ENCODE measurements around the gene KRTAP5-6. TPM values are rescaled to one million over a fixed set of nuclear protein-coding genes. Genes with fewer than 3 reads are reported as not detected.

KRTAP5-6 gene
- total RNA-seq, 6 experiments from 2014 or later, result not detected

DNA sequence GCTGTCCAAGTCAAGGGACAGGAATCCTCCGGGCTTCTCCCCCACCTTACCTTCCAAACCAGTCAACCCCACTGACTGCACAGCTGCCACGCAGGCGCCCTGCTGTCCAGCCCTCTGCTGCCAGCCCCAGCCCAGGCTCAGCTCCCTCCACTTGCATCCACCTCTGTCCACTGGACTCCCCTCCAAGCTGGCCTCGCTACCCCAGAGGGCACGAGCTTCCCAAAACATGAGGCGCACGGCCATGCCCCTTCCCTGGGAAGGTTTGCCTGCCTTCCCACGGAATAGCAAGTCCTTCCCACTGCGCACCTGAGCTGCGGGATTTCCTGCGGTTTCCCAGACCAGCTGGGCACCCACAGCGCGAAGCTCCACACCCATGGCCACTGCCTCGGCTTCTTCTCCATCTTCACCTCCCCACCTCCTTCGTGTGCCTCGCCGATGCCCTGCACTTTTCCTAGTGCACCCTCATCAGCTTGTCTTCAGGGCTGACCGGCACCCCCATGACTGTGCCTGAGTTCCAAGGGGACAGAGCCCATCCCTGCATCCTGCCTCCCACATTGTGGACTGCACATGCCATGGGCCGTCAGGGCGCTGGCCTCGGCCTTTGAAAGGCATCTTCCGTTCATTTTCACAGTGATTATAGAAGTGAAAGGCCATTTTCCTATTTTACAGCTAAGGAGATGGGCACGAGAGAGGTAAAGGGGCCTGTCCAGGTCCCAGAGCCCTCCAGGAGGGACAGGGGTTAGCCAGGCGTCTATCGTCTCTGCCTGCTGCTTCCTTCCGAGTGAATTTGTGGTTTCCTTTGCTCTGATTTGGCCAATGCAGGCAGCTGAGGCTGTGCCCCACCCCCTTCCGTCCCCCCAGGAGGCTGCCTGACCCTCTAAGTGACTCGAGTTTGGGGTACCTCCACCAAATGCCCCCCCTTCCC, 37.0 kb downstream of the KRTAP5-6 start:
- Mint-ChIP-seq H3K27ac (no peak overlapping the region), H3K36me3 (ENCODE audit: low read depth) (peaks cover 28% of the 10 kb centered on the region), H3K4me3 (no peak overlapping the region), H3K9me3 (peaks cover 40% of the 10 kb centered on the region), H3K27me3 (ENCODE audit: insufficient read depth) (peaks cover 37% of the 10 kb centered on the region), H3K4me1 (ENCODE audit: low read depth) (no peaks in the 10 kb centered on the region; the same call in 1 of the 2 replicates)
- DNase-seq, result no peak
- TF ChIP-seq, protein P1, sequence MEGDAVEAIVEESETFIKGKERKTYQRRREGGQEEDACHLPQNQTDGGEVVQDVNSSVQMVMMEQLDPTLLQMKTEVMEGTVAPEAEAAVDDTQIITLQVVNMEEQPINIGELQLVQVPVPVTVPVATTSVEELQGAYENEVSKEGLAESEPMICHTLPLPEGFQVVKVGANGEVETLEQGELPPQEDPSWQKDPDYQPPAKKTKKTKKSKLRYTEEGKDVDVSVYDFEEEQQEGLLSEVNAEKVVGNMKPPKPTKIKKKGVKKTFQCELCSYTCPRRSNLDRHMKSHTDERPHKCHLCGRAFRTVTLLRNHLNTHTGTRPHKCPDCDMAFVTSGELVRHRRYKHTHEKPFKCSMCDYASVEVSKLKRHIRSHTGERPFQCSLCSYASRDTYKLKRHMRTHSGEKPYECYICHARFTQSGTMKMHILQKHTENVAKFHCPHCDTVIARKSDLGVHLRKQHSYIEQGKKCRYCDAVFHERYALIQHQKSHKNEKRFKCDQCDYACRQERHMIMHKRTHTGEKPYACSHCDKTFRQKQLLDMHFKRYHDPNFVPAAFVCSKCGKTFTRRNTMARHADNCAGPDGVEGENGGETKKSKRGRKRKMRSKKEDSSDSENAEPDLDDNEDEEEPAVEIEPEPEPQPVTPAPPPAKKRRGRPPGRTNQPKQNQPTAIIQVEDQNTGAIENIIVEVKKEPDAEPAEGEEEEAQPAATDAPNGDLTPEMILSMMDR (IDR thresholded peaks at IDR 0.05), result no peak

DNA sequence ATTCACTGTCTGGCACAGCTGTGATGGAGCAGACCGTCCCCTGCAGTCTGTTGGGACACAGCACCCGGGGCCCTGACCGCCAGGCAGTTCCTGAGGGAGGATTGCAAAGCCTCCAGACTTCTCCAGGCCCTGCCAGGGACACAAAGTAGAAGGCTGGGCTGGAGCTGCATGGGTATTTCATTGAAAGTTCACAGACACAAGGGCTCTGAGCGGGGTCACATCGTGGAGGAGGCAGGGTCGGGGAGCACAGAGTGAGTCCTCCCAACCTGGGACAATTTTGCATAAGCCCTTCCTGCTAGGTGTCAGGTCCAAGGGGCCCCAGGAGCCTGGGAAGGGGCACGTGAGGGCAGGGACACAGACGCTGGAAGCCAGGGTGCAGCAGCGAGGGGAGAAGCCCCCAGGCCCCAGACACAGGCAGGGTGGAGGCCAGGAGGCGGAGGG, 37.7 kb downstream of the KRTAP5-6 start:
- Mint-ChIP-seq H3K27ac (no peak overlapping the region), H3K9me3 (peaks cover 40% of the 10 kb centered on the region), H3K27me3 (ENCODE audit: insufficient read depth) (peaks cover 42% of the 10 kb centered on the region), H3K4me3 (no peak overlapping the region), H3K36me3 (ENCODE audit: low read depth) (peaks cover 28% of the 10 kb centered on the region), H3K4me1 (ENCODE audit: low read depth) (no peaks in the 10 kb centered on the region; the same call in 1 of the 2 replicates)
- no peak for DNase-seq
- TF ChIP-seq, protein P1 (IDR thresholded peaks at IDR 0.05), result no peak

DNA sequence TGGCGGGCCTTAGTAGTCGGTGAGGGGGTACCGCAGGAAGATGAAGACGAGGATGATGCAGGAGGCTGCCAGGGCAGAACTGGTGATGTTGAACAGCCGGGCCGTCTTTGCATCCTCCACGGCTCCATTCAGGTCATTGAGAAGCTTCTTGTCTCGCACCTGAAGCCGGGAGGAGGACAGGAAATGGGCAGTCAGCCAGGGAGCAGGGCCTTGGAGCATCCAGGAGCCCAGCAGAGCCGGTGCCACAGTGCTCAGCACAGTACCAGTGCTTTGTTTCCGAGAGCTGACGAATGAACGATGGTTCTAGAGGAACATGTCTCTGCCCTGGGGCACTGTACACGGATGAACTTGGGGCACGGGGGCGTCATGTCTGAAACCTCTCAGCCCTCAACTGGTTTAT, 38.3 kb downstream of the KRTAP5-6 start:
- TF ChIP-seq, protein P1 (IDR thresholded peaks at IDR 0.05), result no peak
- Mint-ChIP-seq H3K4me3 (no peak overlapping the region), H3K27ac (no peak overlapping the region), H3K36me3 (ENCODE audit: low read depth) (peaks cover 28% of the 10 kb centered on the region), H3K9me3 (peaks cover 40% of the 10 kb centered on the region), H3K27me3 (ENCODE audit: insufficient read depth) (peaks cover 48% of the 10 kb centered on the region), H3K4me1 (ENCODE audit: low read depth) (no peaks in the 10 kb centered on the region)
- DNase-seq, result no peak

GRCh38 chr11:1736447-1736992, 39.5 kb downstream of the KRTAP5-6 start:
- TF ChIP-seq, protein P1 (IDR thresholded peaks at IDR 0.05), result no peak
- Mint-ChIP-seq H3K9me3 (peaks cover 34% of the 10 kb centered on the region), H3K27ac (no peak overlapping the region), H3K36me3 (ENCODE audit: low read depth) (peaks cover 23% of the 10 kb centered on the region), H3K4me3 (no peak overlapping the region), H3K27me3 (ENCODE audit: insufficient read depth) (peaks cover 48% of the 10 kb centered on the region), H3K4me1 (ENCODE audit: low read depth) (no peaks in the 10 kb centered on the region)
- no peak for DNase-seq

DNA sequence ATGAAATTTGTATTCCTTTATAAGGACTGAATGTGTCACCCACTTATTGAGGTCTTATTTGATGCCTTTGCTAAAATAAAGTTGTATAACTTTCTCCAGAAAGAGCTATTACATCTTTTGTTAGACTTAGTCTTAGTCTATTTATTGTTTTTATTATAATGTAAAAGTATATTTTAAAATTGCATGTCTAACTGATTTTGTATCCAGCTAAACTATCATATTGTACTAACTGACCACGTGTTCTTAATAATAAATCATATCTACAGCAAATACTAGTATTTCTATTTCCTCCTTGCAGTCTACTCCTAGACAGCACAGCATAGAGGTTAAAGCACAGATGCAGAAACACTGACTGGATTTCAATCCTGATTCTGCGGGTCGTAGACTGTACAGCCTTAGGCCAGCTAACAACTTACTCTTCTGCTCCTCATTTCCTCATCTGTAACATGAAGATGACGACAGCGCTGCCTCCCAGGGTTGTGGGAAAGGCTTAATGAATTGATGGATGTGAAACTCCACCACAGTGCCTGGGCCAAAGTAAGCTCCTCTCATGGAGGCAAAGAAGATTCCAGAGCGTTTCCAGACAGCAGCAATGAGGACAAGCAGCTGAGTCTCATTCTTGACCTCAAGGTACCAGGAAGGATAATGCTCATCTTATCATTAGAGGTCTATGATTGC, 40.2 kb downstream of the KRTAP5-6 start:
- H3K27me3 Mint-ChIP-seq (ENCODE audit: insufficient read depth), result peaks cover 48% of the 10 kb centered on the region
- DNase-seq, result no peak
- TF ChIP-seq, protein P1 (IDR thresholded peaks at IDR 0.05), result no peak
- no peak overlapping the region for H3K27ac Mint-ChIP-seq
- peaks cover 22% of the 10 kb centered on the region for H3K36me3 Mint-ChIP-seq (ENCODE audit: low read depth)
- peaks cover 31% of the 10 kb centered on the region for H3K9me3 Mint-ChIP-seq
- H3K4me1 Mint-ChIP-seq (ENCODE audit: low read depth), result no peaks in the 10 kb centered on the region
- H3K4me3 Mint-ChIP-seq, result no peak overlapping the region

Measured in HFFc6 (cell line).